Cardiac muscle cell (in vitro differentiated cells and primary cell): ENCODE measurements around the gene TCERG1L. TPM values are rescaled to one million over a fixed set of nuclear protein-coding genes. Genes with fewer than 3 reads are reported as not detected.

Experiments used
- DNase-seq, 2 donors: peaks; one replicate each; pipeline versions ENCODE4 v3.0.0 to v3.0.0-alpha.2; 2010 to 2017; ENCODE audit warnings: low read depth in 1 of 2, low spot score in 1 of 2
- H3K27ac ChIP-seq: fragments of 200-600 bp; sonication (generic); 2 replicates; pipeline ENCODE4 v1.5.1; 2016
- H3K27me3 ChIP-seq: fragments of 200-600 bp; sonication (generic); 2 replicates; pipeline ENCODE4 v1.6.0; 2016; ENCODE audit warnings: control low read depth
- H3K36me3 ChIP-seq: fragments of 200-600 bp; sonication (generic); 2 replicates; pipeline ENCODE4 v1.5.1; 2016; ENCODE audit warnings: control low read depth
- H3K4me1 ChIP-seq: fragments of 200-600 bp; sonication (generic); 2 replicates; pipeline ENCODE4 v1.8.1; 2017; ENCODE audit warnings: low read depth, mild to moderate bottlenecking, mixed run types
- H3K4me3 ChIP-seq: fragments of 200-600 bp; sonication (generic); 2 replicates; pipeline ENCODE4 v1.5.1; 2016; ENCODE audit warnings: mild to moderate bottlenecking
- H3K9me3 ChIP-seq: fragments of 200-600 bp; sonication (generic); 2 replicates; pipeline ENCODE4 v1.5.1; 2017; ENCODE audit warnings: low read depth, mild to moderate bottlenecking, control low read depth
- polyA plus RNA-seq: library from polyadenylated mRNA; unstranded; fragments of >200 nt; fragmentation: Nextera tagmentation; extraction: Ambion mirVana; gene quantifications from 2 replicates; pipeline ENCODE4 v1.2.1, GENCODE V29; 2016
- total RNA-seq: library from RNA; depleted of rRNA; stranded (reverse); fragments of >200 nt; gene quantifications from 2 replicates; pipeline ENCODE4 v1.2.3, GENCODE V29; 2016
- TF ChIP-seq, protein P1 (sequence below): IDR thresholded peaks from 2 replicates; pipeline ENCODE4 v1.5.1; 2012; ENCODE audit warnings: low read depth, mild to moderate bottlenecking, low read length

The TCERG1L gene
- total and polyA plus RNA-seq, 2 experiments from 2014 or later: 0.12 to 1.9 TPM

- TF ChIP-seq, protein P1, sequence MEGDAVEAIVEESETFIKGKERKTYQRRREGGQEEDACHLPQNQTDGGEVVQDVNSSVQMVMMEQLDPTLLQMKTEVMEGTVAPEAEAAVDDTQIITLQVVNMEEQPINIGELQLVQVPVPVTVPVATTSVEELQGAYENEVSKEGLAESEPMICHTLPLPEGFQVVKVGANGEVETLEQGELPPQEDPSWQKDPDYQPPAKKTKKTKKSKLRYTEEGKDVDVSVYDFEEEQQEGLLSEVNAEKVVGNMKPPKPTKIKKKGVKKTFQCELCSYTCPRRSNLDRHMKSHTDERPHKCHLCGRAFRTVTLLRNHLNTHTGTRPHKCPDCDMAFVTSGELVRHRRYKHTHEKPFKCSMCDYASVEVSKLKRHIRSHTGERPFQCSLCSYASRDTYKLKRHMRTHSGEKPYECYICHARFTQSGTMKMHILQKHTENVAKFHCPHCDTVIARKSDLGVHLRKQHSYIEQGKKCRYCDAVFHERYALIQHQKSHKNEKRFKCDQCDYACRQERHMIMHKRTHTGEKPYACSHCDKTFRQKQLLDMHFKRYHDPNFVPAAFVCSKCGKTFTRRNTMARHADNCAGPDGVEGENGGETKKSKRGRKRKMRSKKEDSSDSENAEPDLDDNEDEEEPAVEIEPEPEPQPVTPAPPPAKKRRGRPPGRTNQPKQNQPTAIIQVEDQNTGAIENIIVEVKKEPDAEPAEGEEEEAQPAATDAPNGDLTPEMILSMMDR: no peak
- H3K9me3 ChIP-seq: no peaks in the 10 kb centered on the region
- no peak for DNase-seq
Observed at GRCh38 chr10:131210181-131210580, 101.3 kb downstream of the TCERG1L start.

DNA sequence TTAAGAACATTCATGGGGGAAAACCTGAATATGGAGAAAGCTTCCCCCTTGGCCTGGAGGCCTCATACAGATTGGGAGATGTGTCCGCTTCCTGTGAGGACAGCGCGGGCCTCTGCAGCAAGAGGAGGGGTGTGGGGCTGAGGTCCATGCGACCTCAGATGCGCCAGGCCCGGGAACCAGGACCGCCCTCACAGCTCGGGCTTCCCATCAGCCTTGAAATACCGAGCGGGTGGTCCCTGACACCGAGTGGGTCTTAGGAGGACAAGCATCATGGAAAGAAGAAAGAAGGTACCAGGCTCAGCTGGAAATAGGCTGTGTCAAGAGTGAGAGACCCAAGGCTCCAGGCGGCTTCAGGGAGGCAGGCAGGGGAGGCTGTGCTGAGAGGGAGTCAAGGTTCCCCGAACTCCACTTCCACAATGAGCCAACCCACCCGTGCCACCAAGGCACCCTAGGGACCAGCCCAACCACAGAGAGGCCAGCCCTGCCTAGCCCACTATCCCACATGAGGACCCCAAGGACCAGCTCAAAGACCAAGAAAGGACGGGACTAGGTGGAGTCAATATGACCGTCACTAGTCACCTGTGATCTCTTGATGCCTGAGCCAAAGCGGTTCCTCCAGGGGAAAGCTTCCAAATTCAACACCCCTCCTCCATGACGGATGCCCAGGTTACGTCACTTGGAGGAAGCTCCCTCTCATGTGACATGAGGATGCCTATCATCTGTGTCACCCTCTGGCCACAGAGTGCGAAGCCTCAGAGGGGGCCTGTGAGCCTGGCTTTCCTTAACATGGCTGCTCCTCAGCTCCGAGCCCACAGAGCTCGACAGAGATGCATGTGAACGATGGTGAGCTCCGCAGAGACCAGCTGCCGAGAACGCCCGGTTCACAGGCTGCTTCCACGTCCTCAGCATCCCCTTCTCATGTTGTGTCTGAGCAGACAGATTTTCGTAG, 103.7 kb downstream of the TCERG1L start:
- Histone ChIP-seq H3K9me3 (no peaks in the 10 kb centered on the region), H3K27me3 (no peaks in the 10 kb centered on the region), H3K36me3 (no peaks in the 10 kb centered on the region), H3K4me1 (peaks cover 6% of the 10 kb centered on the region), H3K4me3 (no peak overlapping the region), H3K27ac (no peak overlapping the region)
- TF ChIP-seq, protein P1: no peak
- DNase-seq: no peak

More at GRCh38 chr10:131210181-131210580, 101.3 kb downstream of the TCERG1L start:
- Histone ChIP-seq H3K27ac (no peak overlapping the region), H3K4me3 (no peak overlapping the region), H3K36me3 (no peaks in the 10 kb centered on the region), H3K4me1 (no peaks in the 10 kb centered on the region), H3K27me3 (no peaks in the 10 kb centered on the region)

GRCh38 chr10:131207176-131207575, 104.3 kb downstream of the TCERG1L start:
- Histone ChIP-seq H3K36me3 (no peaks in the 10 kb centered on the region), H3K27ac (no peak overlapping the region), H3K4me3 (no peak overlapping the region), H3K27me3 (no peaks in the 10 kb centered on the region), H3K4me1 (peaks cover 10% of the 10 kb centered on the region), H3K9me3 (no peaks in the 10 kb centered on the region)
- no peak for DNase-seq
- TF ChIP-seq, protein P1: no peak

DNA sequence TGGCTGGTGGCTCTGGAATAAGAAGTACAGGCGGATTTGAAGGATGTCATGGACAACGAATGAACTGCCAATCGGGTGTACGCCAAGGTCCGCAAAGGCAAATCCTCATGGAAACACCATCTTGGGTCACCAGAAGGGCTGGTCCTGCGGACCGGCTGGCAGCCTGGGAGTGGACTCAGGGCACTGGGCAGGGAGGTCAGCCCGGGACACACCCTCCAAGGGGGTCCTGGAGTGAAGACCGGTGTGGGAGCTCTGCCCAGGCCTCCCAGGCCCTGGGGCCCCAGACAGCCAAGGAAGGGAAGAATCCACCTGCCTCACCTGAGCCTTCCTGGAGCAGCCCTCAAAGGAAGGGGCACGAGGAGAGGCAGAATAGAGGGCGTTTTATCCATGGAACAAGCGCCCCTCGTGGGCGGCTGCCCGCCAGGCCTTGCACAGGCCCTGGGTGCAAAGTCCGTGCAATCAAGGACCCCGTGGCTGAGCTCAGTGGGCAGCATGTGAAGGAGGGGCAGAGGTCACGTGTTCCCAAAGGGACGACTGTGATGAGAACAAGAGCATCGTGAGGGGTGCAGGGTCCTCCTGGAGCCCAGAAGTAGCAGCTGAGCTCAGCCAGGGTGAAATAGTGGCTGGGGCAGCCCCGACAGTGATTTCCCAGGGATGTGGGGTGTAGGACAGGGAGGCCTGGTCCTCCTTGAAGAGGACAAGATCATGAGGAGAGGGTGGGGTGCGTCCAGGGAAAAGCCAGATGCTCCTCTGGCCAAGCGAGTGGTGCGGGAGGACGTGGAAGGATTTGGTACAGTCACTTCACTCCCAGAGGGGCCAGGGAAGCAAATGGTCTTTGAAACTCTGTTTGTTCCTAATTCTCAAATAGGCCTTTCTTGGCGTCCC, 105.2 kb downstream of the TCERG1L start:
- DNase-seq: no peak
- Histone ChIP-seq H3K4me3 (no peak overlapping the region), H3K27me3 (no peaks in the 10 kb centered on the region), H3K4me1 (peaks cover 10% of the 10 kb centered on the region), H3K27ac (no peak overlapping the region), H3K9me3 (no peaks in the 10 kb centered on the region), H3K36me3 (no peaks in the 10 kb centered on the region)
- TF ChIP-seq, protein P1: no peak

DNA sequence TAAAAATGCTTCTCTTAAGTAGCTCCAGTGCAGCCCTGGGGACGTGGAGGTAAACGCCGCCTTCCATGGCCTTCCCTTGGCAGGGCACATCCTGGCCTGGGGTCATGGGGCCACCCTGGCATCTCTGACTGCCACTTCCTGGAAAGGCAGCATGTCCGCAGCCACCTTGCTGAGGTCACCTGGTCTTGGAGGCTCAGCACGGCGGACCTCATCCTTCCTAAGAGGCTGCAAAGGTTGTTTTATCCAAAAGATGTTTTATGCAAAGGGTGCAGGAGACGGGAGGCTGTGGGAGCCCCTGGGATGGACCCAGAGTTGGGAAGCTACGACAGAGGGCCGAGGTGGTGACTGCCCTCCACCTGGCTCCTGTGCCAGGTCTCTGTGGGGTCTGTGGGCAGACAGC, 106.0 kb downstream of the TCERG1L start:
- H3K4me3 ChIP-seq: no peak overlapping the region
- no peak for DNase-seq
- no peak overlapping the region for H3K27ac ChIP-seq
- H3K4me1 ChIP-seq: peaks cover 10% of the 10 kb centered on the region
- TF ChIP-seq, protein P1: no peak
- no peaks in the 10 kb centered on the region for H3K9me3 ChIP-seq
- H3K36me3 ChIP-seq: no peaks in the 10 kb centered on the region
- H3K27me3 ChIP-seq: no peaks in the 10 kb centered on the region
